ENCODE data around the gene CEP72. TPM values are rescaled to one million over a fixed set of nuclear protein-coding genes. Genes with fewer than 3 reads are reported as not detected.

The CEP72 gene
- total RNA-seq, 1 donor from 2014 or later, result 7.6 TPM

GRCh38 chr5:662751-663435, 50.8 kb downstream of the CEP72 start:
- Mint-ChIP-seq H3K36me3 (ENCODE audit: unreplicated experiment) (peaks cover 24% of the 10 kb centered on the region), H3K27ac (ENCODE audit: unreplicated experiment) (no peak overlapping the region), H3K27me3 (ENCODE audit: unreplicated experiment) (no peaks in the 10 kb centered on the region), H3K4me1 (ENCODE audit: unreplicated experiment) (no peaks in the 10 kb centered on the region), H3K4me3 (ENCODE audit: unreplicated experiment) (no peak overlapping the region), H3K9me3 (ENCODE audit: unreplicated experiment) (no peaks in the 10 kb centered on the region)
- TF ChIP-seq CTCF (IDR thresholded peaks at IDR 0.05), result no peak
- no peak for DNase-seq (ENCODE audit: extremely low spot score, unreplicated experiment)

GRCh38 chr5:663436-664342, 51.5 kb downstream of the CEP72 start:
- Mint-ChIP-seq H3K4me3 (ENCODE audit: unreplicated experiment) (no peak overlapping the region), H3K27me3 (ENCODE audit: unreplicated experiment) (no peaks in the 10 kb centered on the region), H3K4me1 (ENCODE audit: unreplicated experiment) (no peaks in the 10 kb centered on the region), H3K9me3 (ENCODE audit: unreplicated experiment) (no peaks in the 10 kb centered on the region), H3K36me3 (ENCODE audit: unreplicated experiment) (peaks cover 23% of the 10 kb centered on the region), H3K27ac (ENCODE audit: unreplicated experiment) (no peak overlapping the region)
- no peak for DNase-seq (ENCODE audit: extremely low spot score, unreplicated experiment)
- TF ChIP-seq CTCF (IDR thresholded peaks at IDR 0.05), result no peak

- Mint-ChIP-seq H3K4me1 (ENCODE audit: unreplicated experiment) (no peaks in the 10 kb centered on the region), H3K27ac (ENCODE audit: unreplicated experiment) (no peak overlapping the region), H3K27me3 (ENCODE audit: unreplicated experiment) (no peaks in the 10 kb centered on the region), H3K36me3 (ENCODE audit: unreplicated experiment) (peaks cover 18% of the 10 kb centered on the region), H3K4me3 (ENCODE audit: unreplicated experiment) (no peak overlapping the region), H3K9me3 (ENCODE audit: unreplicated experiment) (no peaks in the 10 kb centered on the region)
- DNase-seq (ENCODE audit: extremely low spot score, unreplicated experiment), result no peak
- no peak for TF ChIP-seq CTCF (IDR thresholded peaks at IDR 0.05)
These were observed 52.3 kb downstream of the CEP72 start for GRCh38 chr5:664343-664993.

GRCh38 chr5:664994-665360, 52.8 kb downstream of the CEP72 start:
- DNase-seq (ENCODE audit: extremely low spot score, unreplicated experiment), result no peak
- no peak for TF ChIP-seq CTCF (IDR thresholded peaks at IDR 0.05)
- H3K27ac Mint-ChIP-seq (ENCODE audit: unreplicated experiment), result no peak overlapping the region
- peaks cover 14% of the 10 kb centered on the region for H3K36me3 Mint-ChIP-seq (ENCODE audit: unreplicated experiment)
- H3K4me1 Mint-ChIP-seq (ENCODE audit: unreplicated experiment), result no peaks in the 10 kb centered on the region
- H3K4me3 Mint-ChIP-seq (ENCODE audit: unreplicated experiment), result no peak overlapping the region
- H3K9me3 Mint-ChIP-seq (ENCODE audit: unreplicated experiment), result no peaks in the 10 kb centered on the region
- H3K27me3 Mint-ChIP-seq (ENCODE audit: unreplicated experiment), result no peaks in the 10 kb centered on the region

GRCh38 chr5:665541-665955, 53.4 kb downstream of the CEP72 start:
- H3K4me1 Mint-ChIP-seq (ENCODE audit: unreplicated experiment), result no peaks in the 10 kb centered on the region
- no peak for DNase-seq (ENCODE audit: extremely low spot score, unreplicated experiment)
- no peak overlapping the region for H3K4me3 Mint-ChIP-seq (ENCODE audit: unreplicated experiment)
- no peak overlapping the region for H3K27ac Mint-ChIP-seq (ENCODE audit: unreplicated experiment)
- no peaks in the 10 kb centered on the region for H3K9me3 Mint-ChIP-seq (ENCODE audit: unreplicated experiment)
- peaks cover 9% of the 10 kb centered on the region for H3K36me3 Mint-ChIP-seq (ENCODE audit: unreplicated experiment)
- no peak for TF ChIP-seq CTCF (IDR thresholded peaks at IDR 0.05)
- H3K27me3 Mint-ChIP-seq (ENCODE audit: unreplicated experiment), result no peaks in the 10 kb centered on the region

Measured in osteocyte (in vitro differentiated cells).